A549 (cell line): ENCODE data around the gene MAGEB6B. TPM values are rescaled to one million over a fixed set of nuclear protein-coding genes. Genes with fewer than 3 reads are reported as not detected.

Experiments used
- ATAC-seq, 2 experiments: fragments of 200-7000 bp in 1 of 2; fragments of >200 bp in 1 of 2; cut with Nextera tagmentation in 1 of 2; cut with Tn5 transposase in 1 of 2; 3 replicates each; pipeline versions ENCODE4 v1.8.0 to v1.9.1; 2018 to 2020; ENCODE audit warnings: mild to moderate bottlenecking in 1 of 2, moderate library complexity in 1 of 2
- CTCF ChIA-PET: fragments of 300-600 bp; sonication (Branson Sonifier 250); formaldehyde crosslinking; extraction: SDS; loops from one replicate; lab custom pipeline; 2021; ENCODE audit warnings: antibody characterized with exemption, inconsistent platforms; lab: Yijun Ruan, JAX
- POLR2A ChIA-PET: fragments of 350-600 bp; formaldehyde crosslinking; extraction: SDS; loops from one replicate; lab custom pipeline; 2021; ENCODE audit warnings: antibody characterized with exemption, inconsistent platforms; lab: Yijun Ruan, JAX
- DNase-seq, 2 experiments: peaks; one replicate each; pipeline versions ENCODE4 v3.0.0 to v3.0.0-alpha.2; 2011 to 2016; ENCODE audit warnings: low read depth in 1 of 2, low spot score in 1 of 2
- FAIRE-seq: peaks from 2 replicates; lab custom pipeline; 2011; peaks lifted over from hg19 to GRCh38; lab: Jason Lieb, UNC
- H3K27ac ChIP-seq, 2 experiments: fragments of >200 bp; sonication (Bioruptor Twin); formaldehyde crosslinking; 3 replicates each; pipeline ENCODE4 v1.5.1; 2016 to 2017
- H3K4me1 ChIP-seq: fragments of >200 bp; sonication (Bioruptor Twin); formaldehyde crosslinking; 3 replicates; pipeline ENCODE4 v1.6.1; 2016
- H3K4me2 ChIP-seq: fragments of >200 bp; sonication (Bioruptor Twin); formaldehyde crosslinking; 3 replicates; pipeline ENCODE4 v1.6.1; 2016
- H3K4me3 ChIP-seq: fragments of >200 bp; sonication (Bioruptor Twin); formaldehyde crosslinking; 3 replicates; pipeline ENCODE4 v1.5.1; 2016
- H3K9me3 ChIP-seq: fragments of >200 bp; sonication (Bioruptor Twin); formaldehyde crosslinking; 3 replicates; pipeline ENCODE4 v1.6.1; 2016
- ATOH8 ChIP-seq: fragments of 250-450 bp; sonication (Bioruptor Pico); IDR thresholded peaks from 2 replicates; pipeline ENCODE4 v1.5.0; 2020; ENCODE audit warnings: low read depth, mild to moderate bottlenecking, moderate library complexity
- POLR2AphosphoS2 ChIP-seq: conservative IDR thresholded peaks from 2 replicates; pipeline ENCODE4 v1.6.1; 2012; ENCODE audit warnings: low read length, improper control_type of control experiment, inconsistent platforms
- SMC3 ChIP-seq: fragments of >200 bp; sonication (Bioruptor Twin); formaldehyde crosslinking; IDR thresholded peaks from 3 replicates; pipeline ENCODE4 v1.6.1; 2018; ENCODE audit warnings: inconsistent platforms
- ZSCAN20 ChIP-seq: fragments of 250-450 bp; sonication (Bioruptor Pico); IDR thresholded peaks from 2 replicates; pipeline ENCODE4 v1.8.0; 2022; ENCODE audit warnings: mild to moderate bottlenecking, moderate library complexity
- WGBS: methylation state at CpG from one replicate; pipeline ENCODE4 v1.1.6; 2017; ENCODE audit errors: missing lambda C conversion rate; 5-methylcytosine and 5-hydroxymethylcytosine counted together
- polyA plus RNA-seq, 4 experiments: library from polyadenylated mRNA; depleted of rRNA in 3 of 4; stranded (reverse); fragments of >200 nt; fragmentation: RNase III in 1 of 4; extraction: RNeasy Plus Mini Kit Qiagen cat#74134 plus additional on column Dnase treatment in 1 of 4; gene quantifications; 2 replicates in 3 of 4; 3 replicates in 1 of 4; pipeline ENCODE4 v1.2.3, GENCODE V29; 2011 to 2017

MAGEB6B gene
- polyA plus RNA-seq, 2 of the 4 experiments (the other 2 are of a cell fraction), result not detected

GRCh38 chrX:26208012-26208411, 47.6 kb downstream of the MAGEB6B start:
- H3K9me3 ChIP-seq, result no peaks in the 10 kb centered on the region

More at GRCh38 chrX:26208012-26208411, 47.6 kb downstream of the MAGEB6B start:
- no peaks in the 10 kb centered on the region for H3K4me1 ChIP-seq
- WGBS, result 4% methylated on average over 3 of the region's 3 CpGs
- POLR2A ChIA-PET, result no interaction called here
- ATAC-seq, result no peak
- TF ChIP-seq POLR2AphosphoS2, result no peak
- TF ChIP-seq ATOH8 (CRISPR knock-in tag), result no peak
- TF ChIP-seq ZSCAN20 (CRISPR knock-in tag), result no peak
- no peak for TF ChIP-seq SMC3
- TF ChIP-seq, all 56 proteins: peak for 0
- FAIRE-seq (no peak), DNase-seq (no peak)
- no peak overlapping the region for H3K4me3 ChIP-seq
- CTCF ChIA-PET, result no interaction called here
- H3K27ac ChIP-seq, result no peak overlapping the region
- H3K4me2 ChIP-seq, result no peak overlapping the region

Other genes with a start within 250 kb of the MAGEB6B start
- gene MAGEB18, start 22.3 kb upstream of the MAGEB6B start, polyA plus RNA-seq (2011; rRNA removed), result not detected in 2 replicates
- gene MAGEB18, start 22.3 kb upstream of the MAGEB6B start, polyA plus RNA-seq (2017; fragmentation: RNase III; extraction: RNeasy Plus Mini Kit Qiagen cat#74134 plus additional on column Dnase treatment), result not detected in 3 replicates
- 0.28 and 0.44 TPM in 2 replicates for gene MAGEB6, start 31.8 kb downstream of the MAGEB6B start, polyA plus RNA-seq (2011; rRNA removed)
- gene MAGEB6, start 31.8 kb downstream of the MAGEB6B start, polyA plus RNA-seq (2017; fragmentation: RNase III; extraction: RNeasy Plus Mini Kit Qiagen cat#74134 plus additional on column Dnase treatment), result 0.05 TPM in 1 of 3 replicates, not detected in the others
- not detected in 2 replicates for gene MAGEB5, start 55.6 kb downstream of the MAGEB6B start, polyA plus RNA-seq (2011; rRNA removed)
- not detected in 3 replicates for gene MAGEB5, start 55.6 kb downstream of the MAGEB6B start, polyA plus RNA-seq (2017; fragmentation: RNase III; extraction: RNeasy Plus Mini Kit Qiagen cat#74134 plus additional on column Dnase treatment)